Testis (tissue), 3 donors: ENCODE results near the gene DLEC1. TPM values are rescaled to one million over a fixed set of nuclear protein-coding genes. Genes with fewer than 3 reads are reported as not detected.
"Not testable (repeated sequence)": the region's sequence is repeated elsewhere in the genome, so short reads cannot be mapped to it uniquely, and the experiment has no call there.

ENCODE experiments used
- DNase-seq: peaks from one replicate; pipeline ENCODE4 v3.0.0-alpha.2; 2019
- H3K27ac ChIP-seq, 2 donors: fragments of 200-600 bp; sonication (generic); one replicate each; pipeline ENCODE4 v1.5.1; 2019
- H3K27me3 ChIP-seq: fragments of 200-600 bp; sonication (generic); one replicate; pipeline ENCODE4 v1.5.1; 2019
- H3K36me3 ChIP-seq: fragments of 200-600 bp; sonication (generic); one replicate; pipeline ENCODE4 v1.5.1; 2017; ENCODE audit warnings: low read depth; ENCODE audit errors: missing control alignments
- H3K4me1 ChIP-seq: fragments of 200-600 bp; sonication (generic); one replicate; pipeline ENCODE4 v1.5.1; 2019
- H3K4me3 ChIP-seq, 2 donors: fragments of 200-600 bp; sonication (generic); one replicate each; pipeline ENCODE4 v1.5.1; 2017 to 2019
- H3K9me3 ChIP-seq: fragments of 200-600 bp; sonication (generic); one replicate; pipeline ENCODE4 v1.5.1; 2017
- POLR2A ChIP-seq: fragments of 450-650 bp; IDR thresholded peaks from one replicate; pipeline ENCODE4 v1.6.1; 2017; ENCODE audit warnings: antibody characterized with exemption, mild to moderate bottlenecking, moderate library complexity
- WGBS, 2 donors: methylation state at CpG; one replicate each; pipeline ENCODE4 v1.1.5; 2018; 5-methylcytosine and 5-hydroxymethylcytosine counted together
- intact Hi-C: fragments of 100-400 bp; cut with DNase I; formaldehyde crosslinking; loops from one replicate; pipeline ENCODE4 v1.15.1; 2023; ENCODE audit warnings: low total_unique reads
- polyA plus RNA-seq: library from polyadenylated mRNA; stranded (reverse); fragments of 350-450 nt; fragmentation: Illumina TruSeq; extraction: RNeasy Lipid Tissue Mini Kit (QIAGEN cat#74804); gene quantifications from one replicate; pipeline ENCODE4 v1.2.3, GENCODE V29; 2014; ENCODE audit warnings: low read depth, low replicate concordance; ENCODE audit not compliant: insufficient read depth
- total RNA-seq, 2 donors: library from RNA; depleted of rRNA; stranded (reverse); fragments of >200 nt; gene quantifications; one replicate each; pipeline ENCODE4 v1.2.3, GENCODE V29; 2016
- TF ChIP-seq, protein P1 (sequence below), 3 experiments: fragments of 450-650 bp in 2 of 3; fragments of 200-600 bp in 1 of 3; sonication (generic) in 1 of 3; IDR thresholded peaks; one replicate each; pipeline ENCODE4 v1.5.1; 2016 to 2019; ENCODE audit warnings: antibody characterized with exemption in 3 of 3, mild to moderate bottlenecking in 2 of 3, moderate library complexity in 1 of 3

Gene DLEC1
- total and polyA plus RNA-seq, 3 donors from 2014 or later, result 32.3 to 40.8 (median 36.9) TPM

DNA sequence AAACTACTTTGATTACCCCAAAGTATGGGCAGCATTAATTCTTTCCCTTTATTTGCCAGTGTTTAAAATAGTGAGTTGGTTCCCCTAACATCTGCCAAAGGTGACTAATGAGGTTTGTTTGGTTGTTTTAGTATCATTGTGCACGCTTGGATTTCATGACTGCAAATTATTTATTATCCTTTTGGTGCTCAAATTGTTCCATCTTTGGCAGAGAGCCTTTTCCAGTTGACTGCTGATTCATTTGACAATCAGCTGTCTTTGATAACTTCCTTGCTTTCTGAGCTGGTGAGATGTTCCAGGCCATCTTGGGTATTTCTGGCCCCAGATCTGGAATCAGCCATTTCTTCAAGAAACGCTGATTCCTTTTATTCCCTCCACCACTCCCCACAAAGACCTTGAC is 8.9 kb downstream of the DLEC1 start:
- Histone ChIP-seq H3K36me3 (no peaks in the 10 kb centered on the region), H3K27me3 (no peaks in the 10 kb centered on the region), H3K27ac (peak overlapping the region; percentile 78 to 83), H3K4me1 (peaks cover 26% of the 10 kb centered on the region), H3K4me3 (no peak overlapping the region), H3K9me3 (no peaks in the 10 kb centered on the region)
- TF ChIP-seq, protein P1, sequence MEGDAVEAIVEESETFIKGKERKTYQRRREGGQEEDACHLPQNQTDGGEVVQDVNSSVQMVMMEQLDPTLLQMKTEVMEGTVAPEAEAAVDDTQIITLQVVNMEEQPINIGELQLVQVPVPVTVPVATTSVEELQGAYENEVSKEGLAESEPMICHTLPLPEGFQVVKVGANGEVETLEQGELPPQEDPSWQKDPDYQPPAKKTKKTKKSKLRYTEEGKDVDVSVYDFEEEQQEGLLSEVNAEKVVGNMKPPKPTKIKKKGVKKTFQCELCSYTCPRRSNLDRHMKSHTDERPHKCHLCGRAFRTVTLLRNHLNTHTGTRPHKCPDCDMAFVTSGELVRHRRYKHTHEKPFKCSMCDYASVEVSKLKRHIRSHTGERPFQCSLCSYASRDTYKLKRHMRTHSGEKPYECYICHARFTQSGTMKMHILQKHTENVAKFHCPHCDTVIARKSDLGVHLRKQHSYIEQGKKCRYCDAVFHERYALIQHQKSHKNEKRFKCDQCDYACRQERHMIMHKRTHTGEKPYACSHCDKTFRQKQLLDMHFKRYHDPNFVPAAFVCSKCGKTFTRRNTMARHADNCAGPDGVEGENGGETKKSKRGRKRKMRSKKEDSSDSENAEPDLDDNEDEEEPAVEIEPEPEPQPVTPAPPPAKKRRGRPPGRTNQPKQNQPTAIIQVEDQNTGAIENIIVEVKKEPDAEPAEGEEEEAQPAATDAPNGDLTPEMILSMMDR (IDR thresholded peaks at IDR 0.05), result no peak
- no peak for TF ChIP-seq POLR2A
- 55 to 78% methylated on average over 2 of the region's 2 CpGs for WGBS, 2 donors
- DNase-seq, result no peak
- intact Hi-C loops, result no loop called here

DNA sequence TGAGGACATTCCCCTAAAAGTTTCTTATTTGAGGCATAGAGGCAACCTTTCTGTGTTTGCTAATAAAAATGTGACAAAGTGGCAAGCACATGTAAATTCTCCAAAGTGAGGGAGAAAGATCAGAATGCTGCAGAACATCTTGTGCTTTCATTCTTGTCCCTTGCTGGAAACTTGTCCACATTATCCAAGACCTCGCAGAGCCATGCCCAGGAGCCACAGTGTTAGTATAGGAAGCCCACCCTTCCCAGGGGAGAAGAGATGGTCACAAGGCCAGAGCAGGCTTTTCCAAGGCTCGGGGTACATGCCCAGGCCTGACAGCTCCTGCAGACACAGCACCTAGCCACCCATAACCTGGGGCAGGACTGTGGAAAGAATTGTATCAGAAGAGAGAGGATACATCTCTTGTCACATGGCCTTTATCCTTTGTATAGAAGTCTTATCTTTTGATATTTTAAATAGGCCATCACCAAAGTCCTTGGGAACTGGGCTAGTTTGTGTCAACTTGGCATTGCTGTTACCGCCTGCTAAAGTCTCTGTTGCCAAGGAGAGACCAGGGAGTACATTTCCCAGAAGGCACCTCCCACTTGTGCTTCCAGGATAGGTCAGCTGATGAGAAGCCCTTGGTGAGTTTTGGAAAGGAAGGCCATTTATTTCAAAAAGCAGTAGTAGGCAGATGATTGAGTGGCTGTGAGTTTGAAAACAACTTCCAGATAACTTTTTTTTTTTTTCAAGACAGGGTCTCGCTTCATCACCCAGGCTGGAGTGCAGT is 10.5 kb downstream of the DLEC1 start:
- Histone ChIP-seq H3K36me3 (no peaks in the 10 kb centered on the region), H3K4me3 (no peak overlapping the region), H3K27ac (peak overlapping the region; percentile 78 to 83), H3K27me3 (no peaks in the 10 kb centered on the region), H3K4me1 (peaks cover 30% of the 10 kb centered on the region), H3K9me3 (no peaks in the 10 kb centered on the region)
- DNase-seq, result peak; percentile 93
- no peak for TF ChIP-seq POLR2A
- TF ChIP-seq, protein P1 (IDR thresholded peaks at IDR 0.05), result no peak
- WGBS, 2 donors, result 40 to 62% methylated on average over 4 of the region's 4 CpGs
- intact Hi-C loops, result no loop called here

DNA sequence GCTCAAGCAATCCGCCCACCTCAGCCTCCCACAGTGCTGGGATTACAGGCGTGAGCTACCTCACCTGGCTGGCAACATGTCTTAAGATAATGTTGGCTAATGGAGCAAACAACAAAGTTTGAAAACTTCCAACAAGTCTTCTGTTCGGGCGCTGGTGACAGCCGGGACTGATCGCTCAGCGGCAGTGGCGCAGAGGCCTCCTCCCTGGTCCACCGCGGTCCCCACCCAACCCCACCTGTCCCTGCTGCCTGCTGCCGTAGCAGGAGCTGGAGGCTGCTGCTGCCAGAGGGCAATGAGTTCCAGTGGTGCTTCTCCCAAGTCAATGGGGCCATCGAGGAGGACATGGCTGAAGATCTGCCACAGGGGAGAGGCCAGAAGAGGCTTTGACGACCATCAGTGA is 12.1 kb downstream of the DLEC1 start:
- Histone ChIP-seq H3K27ac (peak overlapping the region; percentile 66 to 78), H3K36me3 (no peaks in the 10 kb centered on the region), H3K9me3 (no peaks in the 10 kb centered on the region), H3K27me3 (no peaks in the 10 kb centered on the region), H3K4me1 (peaks cover 31% of the 10 kb centered on the region), H3K4me3 (no peak overlapping the region)
- intact Hi-C loops, result no loop called here
- 91 to 93% methylated on average over 13 of the region's 13 CpGs for WGBS, 2 donors
- no peak for TF ChIP-seq POLR2A
- TF ChIP-seq, protein P1 (IDR thresholded peaks at IDR 0.05), result no peak
- no peak for DNase-seq

DNA sequence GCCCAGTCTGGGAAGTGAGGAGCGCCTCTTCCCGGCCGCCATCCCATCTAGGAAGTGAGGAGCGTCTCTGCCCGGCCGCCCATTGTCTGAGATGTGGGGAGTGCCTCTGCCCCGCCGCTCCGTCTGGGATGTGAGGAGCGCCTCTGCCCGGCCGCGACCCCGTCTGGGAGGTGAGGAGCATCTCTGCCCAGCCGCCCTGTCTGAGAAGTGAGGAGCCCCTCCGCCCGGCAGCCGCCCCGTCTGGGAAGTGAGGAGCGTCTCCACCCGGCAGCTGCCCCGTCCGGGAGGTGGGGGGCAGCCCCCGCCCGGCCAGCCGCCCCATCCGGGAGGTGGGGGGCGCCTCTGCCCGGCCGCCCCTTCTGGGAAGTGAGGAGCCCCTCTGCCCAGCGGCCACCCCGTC is 14.3 kb downstream of the DLEC1 start:
- WGBS, 2 donors, result 85 to 94% methylated on average over 6 to 26 of the region's 32 CpGs
- peaks cover 23% of the 10 kb centered on the region for H3K4me1 ChIP-seq
- intact Hi-C loops, H3K36me3 ChIP-seq, H3K9me3 ChIP-seq, H3K27ac ChIP-seq, H3K4me3 ChIP-seq, H3K27me3 ChIP-seq, DNase-seq: not testable (repeated sequence)

DNA sequence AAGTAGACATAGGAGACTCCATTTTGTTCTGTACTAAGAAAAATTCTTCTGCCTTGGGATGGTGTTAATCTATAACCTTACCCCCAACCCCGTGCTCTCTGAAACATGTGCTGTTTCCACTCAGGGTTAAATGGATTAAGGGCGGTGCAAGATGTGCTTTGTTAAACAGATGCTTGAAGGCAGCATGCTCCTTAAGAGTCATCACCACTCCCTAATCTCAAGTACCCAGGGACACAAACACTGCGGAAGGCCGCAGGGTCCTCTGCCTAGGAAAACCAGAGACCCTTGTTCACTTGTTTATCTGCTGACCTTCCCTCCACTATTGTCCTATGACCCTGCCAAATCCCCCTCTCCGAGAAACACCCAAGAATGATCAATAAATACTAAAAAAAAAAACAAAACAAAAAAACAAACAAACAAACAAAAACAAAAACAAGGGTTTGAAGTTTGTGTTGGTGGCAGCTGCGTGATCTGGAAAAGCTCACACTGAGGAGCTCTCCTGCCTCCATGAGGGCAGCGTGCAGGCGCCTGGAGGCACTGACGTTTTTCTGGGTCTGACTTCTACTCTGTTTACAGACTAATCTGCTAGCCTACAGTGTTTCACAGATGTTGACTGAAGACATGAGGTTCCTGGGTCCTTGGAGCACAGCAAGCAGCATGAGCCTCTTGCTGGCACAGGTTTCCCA is 14.9 kb downstream of the DLEC1 start:
- H3K27ac ChIP-seq, H3K9me3 ChIP-seq, H3K36me3 ChIP-seq, H3K27me3 ChIP-seq, DNase-seq, H3K4me3 ChIP-seq, intact Hi-C loops: not testable (repeated sequence)
- peaks cover 16% of the 10 kb centered on the region for H3K4me1 ChIP-seq
- 78 to 92% methylated on average over 6 to 8 of the region's 9 CpGs for WGBS, 2 donors
